ENCODE measurements around the gene PDGFB.

PDGFB gene

DNA sequence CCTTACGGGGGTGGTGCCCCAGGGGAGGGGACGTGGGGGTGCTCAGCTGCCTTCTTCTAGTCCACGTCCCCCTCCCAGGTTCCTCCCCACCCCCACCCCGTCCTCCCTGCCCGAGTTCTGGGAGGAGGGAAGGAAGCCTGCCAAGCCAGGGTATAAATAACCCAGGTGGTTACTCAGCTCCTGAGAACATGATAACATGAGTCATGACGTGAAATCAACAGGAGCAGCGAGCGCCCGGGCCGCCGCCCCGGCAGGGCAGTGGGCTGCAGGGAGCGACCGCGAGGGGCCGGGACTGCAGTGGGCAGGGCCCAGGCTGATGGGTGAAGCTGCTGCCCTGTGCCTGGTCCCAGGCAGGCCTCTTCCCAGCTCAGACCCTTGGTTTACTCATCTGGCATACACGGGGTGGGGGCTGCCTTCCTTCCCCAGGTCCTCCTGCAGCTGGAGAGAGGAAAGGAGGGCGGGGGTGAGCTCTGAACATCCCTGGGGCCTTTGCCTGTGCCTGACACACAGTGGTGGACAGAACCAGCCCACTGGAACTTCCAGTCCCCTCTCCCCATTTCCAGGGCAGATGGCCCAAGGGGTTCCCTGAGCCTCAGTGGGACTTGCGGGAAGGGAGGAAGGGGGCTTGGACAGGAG, 8.8 kb upstream of the PDGFB start:
- DNase-seq, result no peak

DNA sequence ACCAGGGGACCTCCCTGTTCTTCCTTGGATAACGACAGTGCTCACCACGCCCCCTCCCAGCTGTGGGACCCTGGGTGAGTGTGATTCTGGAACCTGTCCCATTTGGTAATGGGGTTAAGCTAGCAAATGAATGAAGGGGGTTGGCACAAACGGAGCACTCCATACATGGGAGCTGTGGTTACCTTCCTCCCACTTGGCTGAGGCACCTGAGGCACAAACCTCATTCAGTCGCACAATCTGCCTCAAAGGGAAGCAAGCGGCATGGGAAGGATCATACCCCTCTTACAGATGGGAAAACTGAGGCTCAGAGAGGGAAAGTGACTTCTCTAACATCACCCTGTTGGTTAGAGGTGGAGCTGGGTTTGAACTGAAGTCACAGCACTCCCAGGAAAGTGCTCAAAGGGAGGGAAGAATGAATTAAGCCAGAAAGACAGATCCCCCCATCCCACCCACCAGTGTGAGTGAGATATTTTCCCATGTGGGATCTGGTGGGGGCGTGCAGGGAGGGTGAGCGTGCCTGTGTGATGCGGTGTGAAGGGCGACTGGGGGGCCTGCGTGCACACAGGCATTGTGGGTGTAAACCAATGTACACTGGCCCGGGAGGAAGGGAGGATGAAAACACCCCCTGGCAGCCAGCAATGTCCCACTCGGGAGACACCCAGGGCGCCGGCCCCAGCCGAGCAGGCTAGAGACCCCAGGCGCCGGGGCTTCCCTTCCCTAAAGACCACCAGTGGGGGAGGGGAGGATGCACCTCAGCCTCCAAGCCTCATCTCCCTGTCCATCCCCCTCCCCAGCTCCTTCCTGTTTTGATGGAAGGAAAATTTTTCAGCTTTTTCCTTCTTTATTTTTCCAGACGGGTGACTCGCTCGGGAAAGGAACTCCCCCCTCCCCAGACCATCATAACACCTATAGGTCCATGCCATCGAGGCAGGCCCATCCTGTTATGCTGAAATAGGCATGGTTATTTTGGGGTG, 8.0 kb upstream of the PDGFB start:
- DNase-seq, result no peak

DNA sequence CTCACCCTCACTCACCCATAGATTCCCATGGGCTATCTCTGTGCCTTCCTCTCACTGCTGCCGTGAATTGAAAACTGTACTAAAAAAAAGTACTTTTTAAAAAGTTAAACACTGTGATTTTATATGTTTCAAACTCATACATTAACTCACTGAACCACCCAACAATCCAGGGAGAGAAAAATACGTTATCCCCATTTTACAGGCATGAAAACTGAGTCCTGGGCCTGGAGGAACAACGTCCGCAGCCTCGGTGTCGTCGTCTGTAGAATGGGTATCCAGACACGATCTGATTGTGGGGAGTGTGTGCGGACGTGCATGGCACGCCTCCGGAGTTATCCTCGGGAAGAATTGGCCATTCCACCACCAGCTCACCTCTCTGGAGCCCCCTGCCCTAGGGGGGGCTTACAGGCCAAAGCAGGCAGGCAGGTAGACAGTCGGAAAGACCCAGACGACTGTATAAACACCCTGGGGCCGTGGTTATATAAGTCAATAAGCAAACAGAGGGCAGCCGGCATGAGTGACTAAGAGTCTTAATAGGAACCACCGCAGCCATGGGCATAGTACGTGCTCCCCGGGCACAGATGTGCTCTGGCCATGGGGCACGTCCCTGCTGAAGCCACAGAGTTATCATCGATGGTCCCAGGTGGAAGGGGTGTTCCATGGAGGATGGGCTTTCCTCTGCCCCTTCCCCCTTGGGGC, 7.1 kb upstream of the PDGFB start:
- DNase-seq, result no peak

DNA sequence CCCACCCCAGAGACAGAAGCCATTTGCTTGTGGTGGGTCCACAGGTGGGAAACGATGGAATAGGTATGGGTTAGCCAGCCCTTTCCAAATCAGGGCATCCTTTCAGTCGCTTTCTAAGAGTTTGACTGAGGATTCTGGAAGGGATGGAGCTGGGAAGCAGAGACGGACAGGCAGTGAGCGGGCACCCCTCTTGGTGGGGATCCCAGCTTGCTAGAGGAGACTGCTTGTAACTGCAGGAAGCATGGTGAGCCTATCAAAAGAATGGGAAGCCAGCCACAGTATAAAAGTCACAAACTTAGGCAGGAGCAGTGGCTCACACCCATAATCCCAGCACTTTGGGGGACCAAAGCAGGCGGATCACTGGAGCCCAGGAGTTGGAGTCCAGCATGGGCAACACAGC, 6.1 kb upstream of the PDGFB start:
- no peak for DNase-seq

DNA sequence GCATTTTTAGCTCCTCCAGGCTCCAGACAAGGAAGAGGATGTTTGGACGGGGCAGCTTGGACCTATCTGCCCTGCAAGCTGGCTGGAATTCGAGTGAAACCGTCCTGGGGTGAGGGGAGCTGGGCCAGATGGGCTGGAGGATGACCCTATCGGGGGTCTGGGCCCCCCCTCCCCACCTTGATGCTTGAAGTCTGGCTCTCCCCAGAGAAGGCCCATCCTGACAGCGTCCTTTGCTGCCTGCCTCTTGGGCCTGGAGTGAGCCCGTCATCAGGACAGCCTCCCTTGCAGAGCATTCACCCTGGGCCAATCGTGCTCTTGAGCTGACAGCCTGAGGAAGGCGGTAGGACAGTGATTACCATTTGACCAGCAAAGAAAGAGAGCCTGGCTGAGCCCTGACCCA, 5.3 kb upstream of the PDGFB start:
- DNase-seq, result no peak

DNA sequence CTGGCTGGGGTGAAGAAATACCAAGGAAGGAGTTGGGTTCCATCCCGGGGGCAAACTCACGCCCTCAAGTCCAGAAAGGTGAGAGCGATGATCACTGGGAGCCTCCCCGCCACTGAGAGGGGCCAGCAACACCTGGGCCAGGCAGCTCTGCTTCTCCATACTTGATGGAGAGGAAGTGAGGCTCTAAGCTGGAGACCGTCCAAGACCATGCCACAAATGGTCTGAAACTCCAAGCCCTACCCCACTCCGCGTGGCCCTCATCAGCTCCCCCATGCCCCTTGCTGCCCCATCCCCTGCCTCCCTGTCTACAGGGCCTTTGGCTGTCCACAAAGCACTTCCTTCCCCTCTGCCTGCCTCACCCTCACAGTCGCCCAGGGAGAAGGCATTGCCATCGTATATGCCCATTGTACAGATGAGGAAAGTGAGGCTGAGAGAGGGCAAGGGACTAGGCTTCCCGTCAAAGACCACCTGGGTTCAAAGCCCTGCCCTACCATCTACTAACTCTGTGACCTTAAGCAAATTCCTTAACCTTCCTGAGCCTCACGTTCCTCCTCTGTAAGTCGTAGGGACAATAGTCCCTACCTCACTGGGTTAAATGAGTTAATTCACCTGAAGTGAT, 4.4 kb upstream of the PDGFB start:
- no peak for DNase-seq

DNA sequence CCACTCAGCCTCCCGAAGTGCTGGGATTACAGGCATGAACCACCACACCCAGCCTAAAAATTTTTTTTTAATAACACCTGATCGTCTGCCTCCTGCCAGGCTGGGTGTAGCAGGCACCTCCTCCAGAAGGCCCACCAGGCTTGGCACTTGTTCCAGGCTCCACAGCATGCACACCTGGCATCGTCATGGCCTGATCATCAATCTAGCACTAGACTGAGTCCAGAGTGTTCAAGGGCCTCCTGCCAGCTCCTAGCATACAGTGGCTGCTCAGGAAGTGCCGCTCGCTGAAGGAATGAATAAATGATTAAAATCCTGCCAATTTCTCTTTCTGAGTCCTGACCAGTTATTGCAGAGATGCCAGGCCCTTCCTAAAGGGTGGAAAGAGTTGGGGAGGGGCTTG, 3.5 kb upstream of the PDGFB start:
- no peak for DNase-seq

DNA sequence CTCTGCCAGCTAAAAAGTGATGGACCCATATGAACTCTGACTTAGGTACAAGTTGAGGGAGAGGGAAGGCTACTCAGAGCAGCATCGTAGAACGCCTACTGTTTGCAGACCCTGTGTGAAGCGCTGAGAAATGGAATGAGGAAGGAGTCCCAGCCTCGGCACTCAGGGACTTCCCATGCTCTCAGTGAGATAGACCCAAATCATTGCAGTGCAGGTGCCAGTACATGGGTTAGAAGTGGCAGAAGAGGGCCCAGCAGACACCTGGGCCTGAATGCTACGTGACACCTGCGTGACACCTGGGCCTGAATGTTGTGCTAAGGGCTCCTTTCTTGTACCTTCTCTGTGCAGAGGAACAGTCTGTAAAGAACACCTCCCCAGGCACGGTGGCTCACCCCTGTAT, 2.6 kb upstream of the PDGFB start:
- no peak for DNase-seq

DNA sequence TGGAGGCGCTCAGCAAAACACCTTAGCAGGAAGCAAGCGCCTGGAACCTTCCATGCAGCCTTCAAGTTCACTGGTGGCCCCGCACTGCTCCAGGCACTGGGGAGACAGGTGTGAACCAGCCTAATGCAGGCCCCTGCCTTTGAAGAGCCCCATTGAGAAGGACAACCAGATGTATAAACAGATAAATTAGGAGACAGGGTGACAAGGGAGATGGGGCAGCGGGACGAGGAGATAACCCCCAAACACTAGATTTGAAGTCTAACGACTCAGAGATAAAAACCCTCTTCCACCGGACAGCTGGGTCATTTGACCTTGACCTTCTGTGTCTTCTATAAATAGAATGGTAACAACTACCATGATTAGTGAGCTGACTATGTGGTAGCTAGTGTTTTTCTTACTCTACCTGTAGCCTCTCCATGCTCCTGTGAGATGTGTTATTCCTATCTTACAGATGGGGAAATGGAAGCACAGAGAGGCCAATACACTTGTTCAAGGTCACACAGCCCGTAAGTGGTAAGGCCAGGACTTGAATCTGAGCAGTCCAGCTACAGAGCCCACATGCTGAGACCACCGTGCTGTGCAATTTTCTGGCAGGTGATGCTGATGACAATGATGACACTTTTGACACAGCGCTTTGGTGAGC, 2.0 kb upstream of the PDGFB start:
- DNase-seq, result no peak

DNA sequence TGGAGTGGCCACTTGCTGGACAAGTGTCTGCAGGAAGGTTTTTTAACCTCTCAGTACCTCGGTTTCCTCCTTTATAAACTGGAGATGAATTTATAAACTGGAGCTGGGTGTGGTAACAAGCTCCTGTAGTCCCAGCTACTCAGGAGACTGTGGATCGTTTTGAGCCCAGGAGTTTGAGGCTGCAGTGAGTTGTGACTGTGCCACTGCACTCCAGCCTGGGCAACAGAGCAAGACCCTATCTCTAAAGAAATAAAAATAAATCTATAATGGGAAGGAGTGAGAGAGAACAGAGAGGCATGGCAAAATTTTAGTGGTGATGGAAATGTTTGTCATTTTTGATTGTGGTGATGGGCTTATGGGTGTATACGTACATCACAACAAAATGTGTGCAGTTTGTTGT, 1.4 kb upstream of the PDGFB start:
- DNase-seq, result no peak

DNA sequence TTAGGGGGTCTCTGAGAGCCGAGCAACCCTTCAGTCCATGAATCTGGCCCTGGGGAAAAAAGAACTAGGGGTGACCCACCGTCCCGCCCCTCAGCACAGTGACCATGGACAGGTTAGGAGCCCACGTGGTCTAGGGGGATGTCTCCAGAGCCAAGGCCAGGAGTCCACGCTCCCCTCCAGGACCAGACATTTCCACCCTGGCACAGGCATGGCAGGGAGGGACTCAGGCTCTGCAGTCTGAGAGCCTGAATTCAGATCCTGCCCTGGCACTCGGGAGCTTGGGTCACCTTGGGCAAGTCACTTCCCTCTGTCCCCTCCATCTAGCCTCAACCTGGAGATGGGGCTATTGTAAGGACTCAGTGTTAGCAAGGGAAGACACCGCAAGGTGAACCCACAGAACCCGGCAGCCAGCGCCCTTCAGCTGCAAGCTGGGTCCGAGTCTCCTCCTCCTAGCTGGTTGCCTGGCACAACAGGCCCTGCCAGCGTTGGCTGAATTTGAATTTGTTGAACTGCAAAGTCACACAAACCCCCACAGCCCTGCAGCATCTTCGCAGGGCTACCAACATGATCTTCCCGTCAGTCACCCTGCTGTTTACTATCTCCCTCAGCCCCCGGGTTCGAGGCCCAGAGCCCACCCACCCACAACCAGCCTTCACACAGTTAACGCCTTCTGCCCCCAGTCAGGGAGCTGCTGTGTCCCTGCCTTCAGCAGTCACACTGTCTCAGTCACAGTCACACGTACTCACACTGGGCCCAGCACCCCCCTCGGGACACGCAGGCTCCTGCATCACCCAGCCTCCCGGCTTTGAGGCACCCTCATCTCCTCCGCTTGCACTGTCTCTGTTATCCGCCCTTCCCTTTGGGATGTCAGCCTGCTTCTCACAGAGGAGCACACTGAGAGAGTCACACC, 603 bp upstream of the PDGFB start:
- DNase-seq, result no peak

DNA sequence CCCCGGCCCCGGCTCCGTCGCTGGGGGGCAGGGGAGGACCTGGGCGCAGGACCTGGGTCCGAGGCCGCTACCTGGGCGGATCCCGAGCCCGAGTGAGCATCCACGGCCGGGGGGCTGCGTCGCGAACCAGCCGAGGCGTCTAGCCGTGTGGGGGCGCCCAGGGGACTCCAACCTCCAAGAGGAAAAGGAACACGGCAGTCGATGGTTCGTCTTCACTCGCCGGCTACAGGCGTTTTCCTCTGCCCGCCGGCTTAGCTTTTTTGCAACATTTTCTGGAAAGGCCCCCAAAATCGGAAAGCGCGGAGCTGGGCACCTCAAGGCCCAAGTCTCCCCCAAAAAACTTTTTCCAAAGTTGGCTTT, 666 bp downstream of the PDGFB start:
- no peak for DNase-seq

DNA sequence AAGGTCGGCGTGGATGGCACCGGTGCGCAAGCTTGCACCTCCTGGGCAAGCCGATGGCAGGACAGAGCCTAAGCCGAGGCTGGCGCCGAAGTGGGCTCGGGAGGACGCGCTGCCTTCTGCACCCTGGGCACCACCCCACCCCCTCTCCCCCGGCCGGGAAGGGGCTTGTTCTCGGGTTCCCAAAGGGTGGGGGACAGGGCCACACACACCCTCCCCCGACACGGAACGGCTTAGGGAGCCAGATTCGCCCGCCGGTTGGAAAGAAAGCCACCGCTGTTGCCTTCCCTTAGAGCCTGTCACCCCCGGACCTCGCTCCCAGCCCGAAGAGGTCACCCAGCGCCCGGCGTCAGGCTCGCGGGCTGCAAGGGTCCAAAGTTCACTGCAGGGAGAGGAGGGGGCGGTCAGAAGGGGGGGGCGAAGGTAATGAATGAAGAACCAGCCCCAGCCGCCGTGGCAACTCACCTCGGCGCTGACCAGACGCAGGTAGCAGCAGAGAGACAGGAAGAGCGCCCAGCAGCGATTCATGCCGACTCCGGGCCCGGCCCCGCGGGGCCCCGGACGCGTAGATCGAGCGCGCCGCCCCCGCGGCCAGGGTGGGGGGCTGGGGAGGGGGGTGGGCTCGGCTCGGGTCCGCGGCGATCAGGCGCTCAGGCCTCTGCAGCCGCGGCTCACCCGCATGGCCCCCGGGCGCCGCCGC, 1.2 kb downstream of the PDGFB start:
- DNase-seq, result no peak

DNA sequence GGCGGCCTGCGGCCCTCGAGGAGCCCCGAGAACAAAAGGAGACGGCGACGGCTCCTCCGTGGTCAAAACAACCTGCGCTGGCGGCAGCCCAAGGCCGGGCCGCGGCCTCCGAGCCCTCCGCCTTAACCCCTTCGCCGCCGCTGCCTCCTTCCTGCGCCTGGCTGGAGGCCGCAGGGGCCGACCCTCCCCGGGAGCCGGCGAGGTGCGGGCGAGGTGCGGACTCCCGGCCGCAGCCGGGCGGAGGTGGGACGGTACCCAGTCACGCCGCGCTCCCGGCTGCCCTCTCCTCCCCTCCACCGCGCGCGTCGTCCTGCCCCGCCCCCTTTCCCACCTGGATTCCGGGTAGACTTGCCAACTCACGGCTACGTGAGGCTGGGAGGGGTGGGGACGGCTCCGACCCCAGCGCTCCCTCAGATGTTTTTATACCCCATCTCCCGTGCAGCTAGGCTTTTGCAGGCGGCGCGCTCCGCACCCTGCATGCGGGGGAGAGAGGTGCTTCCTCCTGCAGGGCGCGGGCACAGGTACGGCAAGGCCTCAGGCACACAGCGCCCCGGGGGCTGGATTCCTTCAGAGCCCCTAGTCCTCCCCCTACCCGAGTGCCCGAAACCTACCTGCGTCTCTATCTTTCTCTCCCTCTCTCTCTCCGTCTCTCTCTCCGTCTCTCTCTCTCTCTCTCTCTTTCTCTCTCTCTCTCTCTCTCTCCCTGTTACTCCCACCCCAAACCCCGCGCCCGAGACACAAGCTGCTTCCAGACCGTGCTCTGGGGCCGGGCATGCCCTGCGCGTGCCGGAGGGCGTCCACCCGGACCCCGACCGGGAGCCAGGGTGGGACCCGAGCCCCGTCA, 2.0 kb downstream of the PDGFB start:
- DNase-seq, result no peak

DNA sequence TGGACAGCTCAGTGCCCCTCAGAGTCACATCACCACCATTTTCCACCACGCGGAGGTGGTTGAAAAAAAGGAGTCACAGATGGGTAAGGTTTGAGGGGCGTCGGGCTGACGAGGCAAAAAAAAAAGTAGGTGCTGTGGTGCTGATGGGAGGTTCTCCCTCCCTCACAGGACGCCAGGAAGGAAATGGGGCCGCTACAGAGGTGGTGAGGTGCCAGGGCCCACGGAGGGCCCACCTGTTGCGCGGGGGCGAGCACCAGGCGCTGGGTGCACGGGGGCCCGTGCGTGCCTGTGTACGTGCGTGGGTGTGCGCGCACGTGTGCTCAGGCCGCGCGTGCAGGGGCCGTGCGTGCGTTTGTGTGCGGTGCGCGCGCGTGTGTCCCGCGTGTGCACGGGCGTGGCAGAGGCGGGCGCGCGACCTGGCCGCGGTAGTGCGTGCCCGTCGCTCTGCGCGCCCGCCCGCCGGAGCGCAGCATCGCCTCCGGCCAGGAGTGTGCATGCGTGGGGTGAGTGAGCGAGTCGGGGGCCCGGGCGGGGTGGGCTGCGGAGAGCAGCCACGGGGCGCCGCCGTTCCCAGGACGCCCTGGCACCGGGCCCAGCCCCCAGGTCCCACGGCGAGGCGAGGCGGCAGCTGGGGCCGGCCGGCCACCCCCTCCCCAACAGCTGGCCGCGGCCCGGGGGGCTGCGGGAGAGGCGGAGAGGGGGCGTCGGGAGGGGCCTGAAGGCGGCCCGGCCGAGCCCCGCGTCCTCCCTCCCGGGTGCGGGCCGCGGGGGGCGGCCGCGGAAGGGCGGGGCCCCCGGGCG, 2.8 kb downstream of the PDGFB start:
- no peak for DNase-seq

DNA sequence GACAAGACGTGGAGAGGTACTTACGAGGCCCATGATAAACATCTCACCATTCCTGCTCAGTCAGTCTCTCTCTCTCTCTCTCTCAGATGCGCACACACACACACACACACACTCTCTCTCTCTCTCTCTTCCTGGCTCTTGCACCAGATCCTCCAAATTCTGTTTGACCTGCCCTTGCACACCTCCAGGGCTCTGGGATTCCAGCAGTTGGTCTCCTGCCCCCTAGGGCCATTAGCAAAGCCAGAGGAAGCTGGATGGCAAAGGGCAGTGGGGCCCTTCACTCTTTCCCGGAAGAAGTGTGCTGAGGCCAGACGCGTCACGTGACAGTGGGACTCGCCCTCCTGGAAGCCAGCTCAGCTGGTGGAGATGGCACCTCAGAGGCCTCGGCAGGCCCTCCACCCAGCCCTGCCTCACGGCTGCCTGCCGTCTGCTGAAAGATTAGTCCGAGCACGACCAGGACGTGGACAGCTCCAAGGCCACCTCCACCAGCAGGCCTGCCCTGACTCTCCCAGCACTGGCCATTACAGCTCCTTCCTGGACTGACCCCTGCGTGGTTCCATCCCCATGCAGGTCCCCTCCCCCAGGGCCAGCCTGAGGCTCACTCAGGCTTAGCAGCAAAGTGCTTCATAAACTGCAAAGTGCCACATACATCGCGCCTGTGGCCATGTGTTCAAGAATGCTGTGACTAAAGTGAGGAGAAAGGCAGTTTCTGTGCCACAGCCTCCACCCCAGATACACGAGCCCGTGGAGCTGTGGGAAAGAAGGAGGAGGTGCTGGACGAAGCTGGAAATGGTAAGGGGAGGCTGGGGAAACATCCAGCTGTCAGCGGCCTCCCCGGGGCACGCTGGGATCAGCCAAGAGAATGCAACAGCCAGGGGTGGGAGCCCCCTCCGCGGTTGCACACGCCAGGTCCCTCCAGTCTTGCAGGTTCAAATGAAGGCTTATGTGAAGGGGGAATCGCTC, 3.7 kb downstream of the PDGFB start:
- no peak for DNase-seq

DNA sequence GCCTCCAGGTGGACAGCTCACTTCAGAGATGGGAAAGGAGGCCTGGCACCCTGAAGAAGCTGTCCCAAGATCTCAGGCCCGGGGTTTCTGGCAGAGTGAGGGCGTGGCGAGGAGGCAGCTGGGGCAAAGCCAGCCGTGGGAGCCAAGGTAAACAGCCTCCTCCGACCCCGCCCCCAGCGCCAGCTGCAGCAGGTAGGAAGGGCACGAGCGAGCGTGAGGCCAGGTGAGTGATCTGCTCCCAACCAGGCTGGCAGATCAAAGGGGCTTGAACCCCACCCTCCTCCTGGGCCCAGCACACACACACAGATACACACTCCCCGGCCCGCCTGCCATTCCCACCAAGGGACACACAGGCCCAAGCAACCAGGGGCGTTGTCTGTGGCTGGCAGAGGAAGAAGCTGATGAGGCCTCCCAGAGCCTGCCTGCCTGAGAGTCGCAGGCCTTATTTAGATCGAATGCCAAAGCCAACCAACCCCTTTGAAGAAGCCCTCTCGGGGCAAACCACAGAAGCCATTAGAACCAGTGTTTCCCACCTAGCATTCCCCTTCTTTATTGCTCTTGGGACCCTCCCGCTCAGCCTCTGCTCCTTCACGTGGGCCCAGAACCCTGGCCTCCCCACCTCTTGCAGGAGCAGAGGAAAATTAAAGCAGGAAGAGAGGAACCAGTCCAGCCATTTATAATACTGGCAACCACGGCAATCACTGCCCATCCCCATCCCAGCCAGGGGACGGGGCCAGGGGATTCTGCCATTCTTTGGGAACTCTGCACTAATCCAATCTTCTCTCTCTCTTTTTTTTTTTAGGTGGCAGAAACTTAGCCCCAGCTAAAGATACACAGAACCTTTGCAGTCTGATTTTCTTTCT, 5.0 kb downstream of the PDGFB start:
- DNase-seq, result no peak

Data from SIG-M5 (cell line).